GM19372 (cell line): Measurements from ENCODE around the gene DNER.
A peak's percentile ranks its signal among the peaks of the same experiment; 100 is the strongest.
"Not testable (repeated sequence)": the region's sequence is repeated elsewhere in the genome, so short reads cannot be mapped to it uniquely, and the experiment has no call there.

Experiments
- ATAC-seq: cut with Tn5 transposase; IDR thresholded peaks from one replicate; pipeline ENCODE4 v1.9.1; 2021; ENCODE audit warnings: mild to moderate bottlenecking, low read depth, moderate library complexity; ENCODE audit not compliant: unreplicated experiment

Gene DNER, protein sequence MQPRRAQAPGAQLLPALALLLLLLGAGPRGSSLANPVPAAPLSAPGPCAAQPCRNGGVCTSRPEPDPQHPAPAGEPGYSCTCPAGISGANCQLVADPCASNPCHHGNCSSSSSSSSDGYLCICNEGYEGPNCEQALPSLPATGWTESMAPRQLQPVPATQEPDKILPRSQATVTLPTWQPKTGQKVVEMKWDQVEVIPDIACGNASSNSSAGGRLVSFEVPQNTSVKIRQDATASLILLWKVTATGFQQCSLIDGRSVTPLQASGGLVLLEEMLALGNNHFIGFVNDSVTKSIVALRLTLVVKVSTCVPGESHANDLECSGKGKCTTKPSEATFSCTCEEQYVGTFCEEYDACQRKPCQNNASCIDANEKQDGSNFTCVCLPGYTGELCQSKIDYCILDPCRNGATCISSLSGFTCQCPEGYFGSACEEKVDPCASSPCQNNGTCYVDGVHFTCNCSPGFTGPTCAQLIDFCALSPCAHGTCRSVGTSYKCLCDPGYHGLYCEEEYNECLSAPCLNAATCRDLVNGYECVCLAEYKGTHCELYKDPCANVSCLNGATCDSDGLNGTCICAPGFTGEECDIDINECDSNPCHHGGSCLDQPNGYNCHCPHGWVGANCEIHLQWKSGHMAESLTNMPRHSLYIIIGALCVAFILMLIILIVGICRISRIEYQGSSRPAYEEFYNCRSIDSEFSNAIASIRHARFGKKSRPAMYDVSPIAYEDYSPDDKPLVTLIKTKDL

GRCh38 chr2:229714080-229714735 is at the start of gene DNER:
TSS of gene DNER (minus strand) at chr2:229714555. CDS start at chr2:229714423, 132 bp downstream.
- ATAC-seq = peak; percentile 83

DNA sequence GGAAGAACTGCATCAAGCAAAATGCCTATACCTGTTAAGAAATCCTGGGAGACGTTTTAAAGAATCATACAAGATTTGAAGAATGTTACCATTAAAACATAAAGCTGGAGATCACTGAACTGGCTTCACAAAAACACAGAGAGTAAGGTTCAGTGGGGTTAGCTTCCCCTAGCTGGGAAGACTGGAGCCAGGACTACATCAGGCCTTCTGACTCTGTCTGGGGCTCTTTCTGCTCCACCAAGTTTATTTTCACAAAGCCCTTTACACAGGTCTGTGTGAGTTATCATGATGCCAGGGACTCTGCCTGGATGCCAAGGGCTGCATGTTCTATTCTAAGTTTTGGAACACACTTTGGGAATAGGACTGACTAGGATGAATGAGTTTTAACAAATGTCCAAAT is 47.3 kb upstream of the DNER start:
- ATAC-seq = no peak

DNA sequence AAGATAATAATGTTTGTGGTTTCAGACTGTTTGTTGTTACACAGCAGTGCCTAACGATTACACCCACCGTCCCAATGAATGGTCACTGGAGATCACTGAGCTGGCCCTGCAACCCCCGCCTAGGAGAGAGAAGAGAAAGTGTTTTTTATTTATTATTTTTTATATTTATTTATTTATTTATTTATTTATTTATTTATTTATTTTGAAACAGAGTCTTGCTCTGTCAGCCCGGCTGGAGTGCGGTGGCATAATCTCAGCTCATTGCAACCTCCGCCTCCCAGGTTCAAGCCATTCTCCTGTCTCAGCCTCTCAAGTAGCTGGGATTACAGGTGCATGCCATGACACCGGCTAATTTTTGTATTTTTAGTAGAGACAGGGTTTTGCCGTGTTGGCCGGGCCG is 43.1 kb upstream of the DNER start:
- not testable (repeated sequence) for ATAC-seq

GRCh38 chr2:229752970-229753729 is 38.8 kb upstream of the DNER start:
- ATAC-seq = no peak

GRCh38 chr2:229749779-229750178 is 35.4 kb upstream of the DNER start:
- ATAC-seq = no peak

- no peak for ATAC-seq
Observed at GRCh38 chr2:229748950-229749349, 34.6 kb upstream of the DNER start.

DNA sequence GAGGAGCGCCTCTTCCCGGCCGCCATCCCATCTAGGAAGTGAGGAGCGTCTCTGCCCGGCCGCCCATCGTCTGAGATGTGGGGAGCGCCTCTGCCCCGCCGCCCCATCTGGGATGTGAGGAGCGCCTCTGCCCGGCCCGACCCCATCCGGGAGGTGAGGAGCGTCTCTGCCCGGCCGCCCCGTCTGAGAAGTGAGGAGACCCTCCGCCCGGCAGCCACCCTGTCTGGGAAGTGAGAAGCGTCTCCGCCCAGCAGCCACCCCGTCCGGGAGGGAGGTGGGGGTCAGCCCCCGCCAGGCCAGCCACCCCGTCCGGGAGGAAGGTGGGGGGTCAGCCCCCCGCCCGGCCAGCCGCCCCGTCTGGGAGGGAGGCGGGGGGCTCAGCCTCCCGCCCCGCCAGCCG is 28.3 kb upstream of the DNER start:
- not testable (repeated sequence) for ATAC-seq

- ATAC-seq = no peak
Observed at GRCh38 chr2:229740279-229740678, 25.9 kb upstream of the DNER start.

- no peak for ATAC-seq
Observed at GRCh38 chr2:229738024-229738625, 23.8 kb upstream of the DNER start.

DNA sequence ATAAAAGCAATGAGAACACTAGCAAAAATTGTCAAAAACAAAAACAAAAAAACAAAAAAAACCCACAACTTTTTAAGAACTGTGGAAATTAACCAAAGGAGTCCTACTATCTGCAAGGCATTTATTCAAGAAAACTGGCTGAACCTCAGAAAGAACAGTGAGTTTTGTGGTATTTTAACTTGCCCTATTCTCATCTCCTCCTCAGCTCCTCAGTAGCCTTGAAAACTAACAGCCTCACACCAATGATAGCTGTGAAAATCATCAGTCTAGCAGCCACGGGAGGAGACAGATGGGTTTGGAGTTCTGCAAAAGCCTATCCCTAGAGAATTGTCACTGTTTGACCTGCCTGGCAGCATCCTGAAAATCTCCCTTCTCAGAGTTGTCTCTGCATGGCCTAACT is 20.1 kb upstream of the DNER start:
- ATAC-seq = no peak

- no peak for ATAC-seq
Observed at GRCh38 chr2:229733611-229734245, 19.4 kb upstream of the DNER start.

GRCh38 chr2:229732897-229733296 is 18.5 kb upstream of the DNER start:
- ATAC-seq = no peak

DNA sequence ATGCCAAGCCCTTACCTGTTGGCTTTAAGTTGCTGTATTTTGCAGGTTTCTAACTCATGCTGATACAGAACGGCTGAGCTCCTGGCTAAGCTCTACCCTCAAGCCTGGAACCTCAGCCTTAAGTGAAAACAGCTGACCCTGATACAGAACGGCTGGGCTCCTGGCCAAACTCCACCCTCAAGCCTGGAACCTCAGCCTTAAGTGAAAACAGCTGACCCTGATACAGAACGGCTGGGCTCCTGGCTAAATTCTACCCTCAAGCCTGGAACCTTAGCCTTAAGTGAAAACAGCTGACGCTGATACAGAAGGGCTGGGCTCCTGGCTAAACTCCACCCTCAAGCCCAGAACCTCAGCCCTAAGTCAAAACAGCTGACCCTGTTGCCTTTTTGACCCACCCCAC is 17.6 kb upstream of the DNER start:
- no peak for ATAC-seq

DNA sequence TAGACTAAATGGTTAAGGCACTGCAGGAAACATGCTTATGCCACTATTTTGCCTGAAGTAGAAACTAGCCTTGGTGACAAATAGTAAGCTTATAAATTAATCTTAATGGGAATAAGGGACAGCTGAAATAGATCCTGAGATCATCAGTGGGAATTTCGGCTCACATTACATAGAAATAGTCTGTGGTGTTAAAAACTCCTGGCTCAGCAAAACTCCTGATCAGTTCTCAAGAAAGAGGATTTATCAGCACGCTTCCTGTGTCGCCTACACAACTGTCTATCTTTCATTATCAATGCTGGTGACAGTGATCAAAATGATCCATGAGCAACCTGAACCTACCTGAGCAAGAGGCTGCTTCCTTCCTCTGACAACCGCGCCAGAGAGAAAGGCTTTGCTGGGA is 17.0 kb upstream of the DNER start:
- ATAC-seq = no peak

GRCh38 chr2:229728370-229728769 is 14.0 kb upstream of the DNER start:
- no peak for ATAC-seq

- ATAC-seq = no peak
Observed at GRCh38 chr2:229726643-229727042, 12.3 kb upstream of the DNER start.

DNA sequence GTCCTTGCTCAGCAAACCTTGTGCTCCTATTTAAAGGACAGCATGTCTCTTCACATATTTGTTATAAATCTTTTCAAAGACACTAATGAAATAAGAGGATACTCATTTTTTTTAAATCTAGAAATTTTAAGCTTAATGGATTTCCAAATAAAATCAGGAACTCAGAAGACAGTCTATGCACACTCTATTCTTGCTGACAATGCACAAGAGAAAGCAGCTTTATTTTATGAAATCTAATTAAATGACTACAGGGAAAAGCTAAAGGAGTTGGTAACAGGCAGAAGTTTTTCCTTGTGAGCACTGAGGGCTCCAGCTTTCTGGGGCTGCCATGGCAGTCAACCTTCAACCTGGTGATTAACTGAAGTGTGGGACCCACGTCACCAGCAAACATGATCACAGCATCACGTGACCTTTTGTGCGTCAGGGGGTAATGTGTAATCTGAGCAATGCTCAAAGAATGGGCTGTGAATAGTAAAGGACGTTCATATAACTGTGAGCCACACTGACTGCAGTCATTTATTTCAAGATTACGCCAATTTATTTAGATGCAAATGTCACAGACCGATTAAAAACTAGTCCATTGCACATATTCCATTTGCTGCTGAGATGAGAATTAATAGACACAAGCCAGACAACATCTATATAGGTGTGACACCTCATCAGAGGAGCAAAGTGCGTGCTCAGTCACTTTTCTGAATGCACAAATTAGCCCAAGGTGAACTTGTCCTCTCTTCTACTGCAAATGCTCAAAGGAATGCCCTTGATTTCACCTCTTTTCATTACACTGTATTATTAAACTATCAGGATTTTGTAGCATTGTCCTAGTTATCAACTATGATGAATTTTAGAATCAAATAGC is 11.6 kb upstream of the DNER start:
- ATAC-seq = no peak

GRCh38 chr2:229723192-229723591 is 8.8 kb upstream of the DNER start:
- ATAC-seq = not testable (repeated sequence)
